ENCODE data around the gene PIP5K1B. TPM values are rescaled to one million over a fixed set of nuclear protein-coding genes. Genes with fewer than 3 reads are reported as not detected.

Gene PIP5K1B
- total and polyA plus RNA-seq, 2 experiments from 2014 or later = 1.3 to 2.8 TPM

DNA sequence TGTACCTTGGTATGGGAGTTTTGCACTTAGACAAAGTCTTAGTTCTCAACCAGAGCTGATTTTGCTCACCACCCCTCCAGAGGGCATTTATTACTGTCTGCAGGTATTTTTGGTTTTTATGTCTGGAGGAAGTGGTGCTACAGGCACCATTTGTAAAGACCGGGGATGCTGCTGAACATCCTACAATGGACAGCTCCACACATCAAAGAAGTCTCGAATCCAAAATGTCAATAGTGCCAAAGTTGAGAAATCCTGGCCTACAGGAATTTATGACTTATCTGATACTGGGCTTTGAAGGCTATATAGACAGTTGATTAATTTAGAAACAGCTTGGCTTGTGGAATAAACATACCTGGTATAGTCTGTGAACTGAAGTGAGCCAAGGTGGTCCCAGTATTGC lies 137.5 kb downstream of the PIP5K1B start (continued):
- TF ChIP-seq, protein P1, sequence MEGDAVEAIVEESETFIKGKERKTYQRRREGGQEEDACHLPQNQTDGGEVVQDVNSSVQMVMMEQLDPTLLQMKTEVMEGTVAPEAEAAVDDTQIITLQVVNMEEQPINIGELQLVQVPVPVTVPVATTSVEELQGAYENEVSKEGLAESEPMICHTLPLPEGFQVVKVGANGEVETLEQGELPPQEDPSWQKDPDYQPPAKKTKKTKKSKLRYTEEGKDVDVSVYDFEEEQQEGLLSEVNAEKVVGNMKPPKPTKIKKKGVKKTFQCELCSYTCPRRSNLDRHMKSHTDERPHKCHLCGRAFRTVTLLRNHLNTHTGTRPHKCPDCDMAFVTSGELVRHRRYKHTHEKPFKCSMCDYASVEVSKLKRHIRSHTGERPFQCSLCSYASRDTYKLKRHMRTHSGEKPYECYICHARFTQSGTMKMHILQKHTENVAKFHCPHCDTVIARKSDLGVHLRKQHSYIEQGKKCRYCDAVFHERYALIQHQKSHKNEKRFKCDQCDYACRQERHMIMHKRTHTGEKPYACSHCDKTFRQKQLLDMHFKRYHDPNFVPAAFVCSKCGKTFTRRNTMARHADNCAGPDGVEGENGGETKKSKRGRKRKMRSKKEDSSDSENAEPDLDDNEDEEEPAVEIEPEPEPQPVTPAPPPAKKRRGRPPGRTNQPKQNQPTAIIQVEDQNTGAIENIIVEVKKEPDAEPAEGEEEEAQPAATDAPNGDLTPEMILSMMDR (conservative IDR thresholded peaks at IDR 0.05; ENCODE audit: low read depth in 2 of 2) = no peak
- TF ChIP-seq CREB1 (CRISPR knock-in tag; IDR thresholded peaks at IDR 0.05; ENCODE audit: low read depth) (no peak), ZNF331 (CRISPR knock-in tag; IDR thresholded peaks at IDR 0.05; ENCODE audit: low read depth) (no peak), STAT1 (IDR thresholded peaks at IDR 0.05; ENCODE audit: unreplicated experiment) (no peak), JUNB (IDR thresholded peaks at IDR 0.05; ENCODE audit: unreplicated experiment) (no peak), NANOG (IDR thresholded peaks at IDR 0.05; ENCODE audit: borderline replicate concordance) (no peak), EZH2 (IDR thresholded peaks at IDR 0.05; ENCODE audit: low read depth, unreplicated experiment) (no peak), ZNF114 (CRISPR knock-in tag; IDR thresholded peaks at IDR 0.05) (no peak), REST (IDR thresholded peaks at IDR 0.05; ENCODE audit: unreplicated experiment) (no peak), POLR2AphosphoS5 (IDR thresholded peaks at IDR 0.05; ENCODE audit: low read depth) (no peak), EZH2phosphoT487 (IDR thresholded peaks at IDR 0.05; ENCODE audit: unreplicated experiment) (no peak)
- TF ChIP-seq, protein P2, sequence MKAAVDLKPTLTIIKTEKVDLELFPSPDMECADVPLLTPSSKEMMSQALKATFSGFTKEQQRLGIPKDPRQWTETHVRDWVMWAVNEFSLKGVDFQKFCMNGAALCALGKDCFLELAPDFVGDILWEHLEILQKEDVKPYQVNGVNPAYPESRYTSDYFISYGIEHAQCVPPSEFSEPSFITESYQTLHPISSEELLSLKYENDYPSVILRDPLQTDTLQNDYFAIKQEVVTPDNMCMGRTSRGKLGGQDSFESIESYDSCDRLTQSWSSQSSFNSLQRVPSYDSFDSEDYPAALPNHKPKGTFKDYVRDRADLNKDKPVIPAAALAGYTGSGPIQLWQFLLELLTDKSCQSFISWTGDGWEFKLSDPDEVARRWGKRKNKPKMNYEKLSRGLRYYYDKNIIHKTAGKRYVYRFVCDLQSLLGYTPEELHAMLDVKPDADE (IDR thresholded peaks at IDR 0.05) = no peak

GRCh38 chr9:68843239-68843638 lies 138.2 kb downstream of the PIP5K1B start:
- no peak overlapping the region for H3K27ac ChIP-seq (ENCODE audit: low read depth)
- no peak for TF ChIP-seq STAT1 (IDR thresholded peaks at IDR 0.05; ENCODE audit: unreplicated experiment)
- no peaks in the 10 kb centered on the region for H3F3A ChIP-seq (replicated peaks; ENCODE audit: low read depth)
- Mint-ChIP-seq H3K9me3 (no peaks in the 10 kb centered on the region), H3K27me3 (ENCODE audit: insufficient read depth, low read depth, poor library complexity) (peaks cover 7% of the 10 kb centered on the region), H3K4me1 (peaks cover 12% of the 10 kb centered on the region), H3K4me3 (no peak overlapping the region), H3K27ac (no peak overlapping the region), H3K36me3 (ENCODE audit: low read depth) (no peaks in the 10 kb centered on the region)
- H2AFZ ChIP-seq = no peak overlapping the region
- H3K9me2 ChIP-seq (ENCODE audit: insufficient read depth) = peaks cover 10% of the 10 kb centered on the region
- no peak overlapping the region for H3K4me2 ChIP-seq
- H3K4me3 ChIP-seq = no peak overlapping the region
- H3K27me3 ChIP-seq (ENCODE audit: insufficient read depth) = no peaks in the 10 kb centered on the region
- H3K79me2 ChIP-seq (replicated peaks; ENCODE audit: insufficient read depth) = no peaks in the 10 kb centered on the region
- H3K36me3 ChIP-seq (ENCODE audit: insufficient read depth) = no peaks in the 10 kb centered on the region
- no peaks in the 10 kb centered on the region for H4K20me1 ChIP-seq (replicated peaks; ENCODE audit: insufficient read depth)
- no peak for ATAC-seq
- DNase-seq (ENCODE audit: low spot score) = no peak
- H3K4me1 ChIP-seq (ENCODE audit: insufficient read depth) = no peaks in the 10 kb centered on the region

Measured in GM23338 (cell line).